Cardiac muscle cell (in vitro differentiated cells and primary cell): ENCODE measurements around the gene PIEZO2. TPM values are rescaled to one million over a fixed set of nuclear protein-coding genes. Genes with fewer than 3 reads are reported as not detected.

Experiments
- DNase-seq, 2 donors: peaks; one replicate each; pipeline versions ENCODE4 v3.0.0 to v3.0.0-alpha.2; 2010 to 2017; ENCODE audit warnings: low read depth in 1 of 2, low spot score in 1 of 2
- H3K27ac ChIP-seq: fragments of 200-600 bp; sonication (generic); 2 replicates; pipeline ENCODE4 v1.5.1; 2016
- H3K27me3 ChIP-seq: fragments of 200-600 bp; sonication (generic); 2 replicates; pipeline ENCODE4 v1.6.0; 2016; ENCODE audit warnings: control low read depth
- H3K36me3 ChIP-seq: fragments of 200-600 bp; sonication (generic); 2 replicates; pipeline ENCODE4 v1.5.1; 2016; ENCODE audit warnings: control low read depth
- H3K4me1 ChIP-seq: fragments of 200-600 bp; sonication (generic); 2 replicates; pipeline ENCODE4 v1.8.1; 2017; ENCODE audit warnings: low read depth, mild to moderate bottlenecking, mixed run types
- H3K4me3 ChIP-seq: fragments of 200-600 bp; sonication (generic); 2 replicates; pipeline ENCODE4 v1.5.1; 2016; ENCODE audit warnings: mild to moderate bottlenecking
- H3K9me3 ChIP-seq: fragments of 200-600 bp; sonication (generic); 2 replicates; pipeline ENCODE4 v1.5.1; 2017; ENCODE audit warnings: low read depth, mild to moderate bottlenecking, control low read depth
- polyA plus RNA-seq: library from polyadenylated mRNA; unstranded; fragments of >200 nt; fragmentation: Nextera tagmentation; extraction: Ambion mirVana; gene quantifications from 2 replicates; pipeline ENCODE4 v1.2.1, GENCODE V29; 2016
- total RNA-seq: library from RNA; depleted of rRNA; stranded (reverse); fragments of >200 nt; gene quantifications from 2 replicates; pipeline ENCODE4 v1.2.3, GENCODE V29; 2016
- TF ChIP-seq, protein P1 (sequence below): IDR thresholded peaks from 2 replicates; pipeline ENCODE4 v1.5.1; 2012; ENCODE audit warnings: low read depth, mild to moderate bottlenecking, low read length

PIEZO2 gene
- total and polyA plus RNA-seq, 2 experiments from 2014 or later, result 0.04 to 0.69 TPM

DNA sequence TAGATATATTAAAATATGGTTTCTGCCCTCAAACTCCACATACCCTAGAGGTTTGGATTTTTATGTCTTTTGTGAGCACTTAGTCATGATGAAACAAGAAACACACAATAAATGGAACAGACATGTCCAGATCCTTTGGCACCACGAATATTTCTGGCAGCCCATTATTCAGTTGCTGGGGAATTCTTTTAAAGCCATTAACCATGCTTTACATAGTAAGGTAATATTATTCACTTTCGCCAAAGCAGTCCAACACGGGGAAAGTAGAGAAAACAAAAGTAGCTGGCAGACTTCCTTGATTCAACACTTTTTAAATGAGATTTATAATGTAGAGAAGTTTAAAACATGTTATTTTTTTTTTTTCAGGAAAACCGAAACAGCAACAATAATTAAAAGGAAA lies 235.4 kb downstream of the PIEZO2 start:
- TF ChIP-seq, protein P1, sequence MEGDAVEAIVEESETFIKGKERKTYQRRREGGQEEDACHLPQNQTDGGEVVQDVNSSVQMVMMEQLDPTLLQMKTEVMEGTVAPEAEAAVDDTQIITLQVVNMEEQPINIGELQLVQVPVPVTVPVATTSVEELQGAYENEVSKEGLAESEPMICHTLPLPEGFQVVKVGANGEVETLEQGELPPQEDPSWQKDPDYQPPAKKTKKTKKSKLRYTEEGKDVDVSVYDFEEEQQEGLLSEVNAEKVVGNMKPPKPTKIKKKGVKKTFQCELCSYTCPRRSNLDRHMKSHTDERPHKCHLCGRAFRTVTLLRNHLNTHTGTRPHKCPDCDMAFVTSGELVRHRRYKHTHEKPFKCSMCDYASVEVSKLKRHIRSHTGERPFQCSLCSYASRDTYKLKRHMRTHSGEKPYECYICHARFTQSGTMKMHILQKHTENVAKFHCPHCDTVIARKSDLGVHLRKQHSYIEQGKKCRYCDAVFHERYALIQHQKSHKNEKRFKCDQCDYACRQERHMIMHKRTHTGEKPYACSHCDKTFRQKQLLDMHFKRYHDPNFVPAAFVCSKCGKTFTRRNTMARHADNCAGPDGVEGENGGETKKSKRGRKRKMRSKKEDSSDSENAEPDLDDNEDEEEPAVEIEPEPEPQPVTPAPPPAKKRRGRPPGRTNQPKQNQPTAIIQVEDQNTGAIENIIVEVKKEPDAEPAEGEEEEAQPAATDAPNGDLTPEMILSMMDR, result no peak
- Histone ChIP-seq H3K4me3 (no peak overlapping the region), H3K27me3 (no peaks in the 10 kb centered on the region), H3K36me3 (no peaks in the 10 kb centered on the region), H3K9me3 (no peaks in the 10 kb centered on the region), H3K4me1 (no peaks in the 10 kb centered on the region), H3K27ac (no peak overlapping the region)
- no peak for DNase-seq

DNA sequence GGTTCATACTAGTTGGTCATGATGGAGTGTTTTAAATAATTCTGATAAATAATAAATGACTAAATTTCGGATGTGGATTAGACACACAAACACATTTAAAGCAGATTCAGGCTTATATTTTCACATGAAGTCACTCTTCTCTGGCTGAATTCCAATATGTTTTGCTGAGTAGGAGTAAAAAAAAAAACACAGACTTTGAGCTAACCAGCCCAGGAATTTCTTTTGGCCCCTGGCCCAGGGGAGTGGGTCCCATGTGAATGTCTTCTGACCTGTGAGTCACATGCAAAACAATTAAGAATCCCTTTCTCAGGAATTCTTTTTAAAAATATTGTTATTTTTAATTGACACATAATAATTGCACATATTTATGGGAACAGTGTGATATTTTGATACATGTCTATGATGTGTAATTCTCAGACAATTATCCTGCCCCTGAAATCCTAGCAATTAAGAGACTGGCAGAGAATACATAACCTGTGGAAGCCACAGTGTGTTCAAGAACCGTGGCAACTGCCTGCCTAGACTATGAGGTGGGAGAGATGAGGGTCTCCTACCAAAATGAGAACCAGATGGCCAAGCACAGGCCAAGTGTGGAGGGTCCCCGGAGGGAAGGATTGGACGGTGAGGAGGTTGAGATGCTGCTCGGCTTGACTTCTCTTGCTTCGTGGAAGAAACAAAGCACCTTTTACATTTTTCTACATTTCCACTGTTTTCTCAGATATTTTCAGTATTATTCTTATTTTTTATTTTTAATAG lies 236.4 kb downstream of the PIEZO2 start:
- peak in 1 of 2 donors; percentile 91 for DNase-seq
- Histone ChIP-seq H3K27ac (no peak overlapping the region), H3K9me3 (no peaks in the 10 kb centered on the region), H3K36me3 (no peaks in the 10 kb centered on the region), H3K27me3 (no peaks in the 10 kb centered on the region), H3K4me1 (no peaks in the 10 kb centered on the region), H3K4me3 (no peak overlapping the region)
- TF ChIP-seq, protein P1, result no peak

DNA sequence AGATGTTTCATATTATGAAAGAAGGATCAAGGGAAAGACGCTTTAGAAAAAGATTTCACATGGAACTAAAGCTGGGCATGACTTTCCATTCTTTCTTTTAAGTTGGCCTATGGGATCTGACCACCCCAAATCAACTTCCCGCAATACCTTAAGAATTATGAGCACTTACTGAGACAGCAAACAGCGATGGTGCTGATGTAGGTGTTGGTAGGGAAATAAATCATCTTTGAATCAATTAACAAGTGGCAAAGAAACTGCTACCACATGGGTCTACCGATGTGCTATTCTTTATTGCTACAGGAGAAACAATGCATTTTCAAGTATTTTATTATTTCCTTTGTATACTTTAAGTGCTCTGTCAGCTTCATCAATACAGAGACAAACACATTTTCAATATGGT lies 239.6 kb downstream of the PIEZO2 start:
- Histone ChIP-seq H3K27me3 (no peaks in the 10 kb centered on the region), H3K9me3 (no peaks in the 10 kb centered on the region), H3K36me3 (no peaks in the 10 kb centered on the region), H3K27ac (no peak overlapping the region), H3K4me1 (no peaks in the 10 kb centered on the region), H3K4me3 (no peak overlapping the region)
- TF ChIP-seq, protein P1, result no peak
- no peak for DNase-seq

DNA sequence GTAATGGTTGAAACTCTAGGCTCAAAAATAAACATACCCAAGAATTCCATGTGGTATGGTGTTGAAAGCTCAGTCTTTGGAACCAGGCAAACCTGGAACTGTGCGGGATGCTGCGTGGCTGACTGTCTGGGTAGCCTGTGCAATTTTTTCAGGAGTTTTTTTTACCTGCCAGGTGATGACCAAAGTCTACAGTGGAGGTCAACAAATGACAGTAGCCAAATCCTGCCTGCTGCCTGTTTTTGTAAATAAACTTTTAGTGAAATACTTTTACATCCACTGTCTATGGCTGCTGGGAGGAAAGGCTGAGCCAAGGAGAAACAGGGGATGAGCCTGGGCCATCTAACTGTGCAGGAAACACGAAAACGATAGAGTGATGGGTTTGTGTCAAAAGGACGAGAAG lies 240.6 kb downstream of the PIEZO2 start:
- H3K27me3 ChIP-seq, result no peaks in the 10 kb centered on the region
- H3K4me1 ChIP-seq, result no peaks in the 10 kb centered on the region
- no peak overlapping the region for H3K4me3 ChIP-seq
- no peaks in the 10 kb centered on the region for H3K36me3 ChIP-seq
- TF ChIP-seq, protein P1, result no peak
- DNase-seq, result no peak
- no peak overlapping the region for H3K27ac ChIP-seq
- H3K9me3 ChIP-seq, result no peaks in the 10 kb centered on the region

DNA sequence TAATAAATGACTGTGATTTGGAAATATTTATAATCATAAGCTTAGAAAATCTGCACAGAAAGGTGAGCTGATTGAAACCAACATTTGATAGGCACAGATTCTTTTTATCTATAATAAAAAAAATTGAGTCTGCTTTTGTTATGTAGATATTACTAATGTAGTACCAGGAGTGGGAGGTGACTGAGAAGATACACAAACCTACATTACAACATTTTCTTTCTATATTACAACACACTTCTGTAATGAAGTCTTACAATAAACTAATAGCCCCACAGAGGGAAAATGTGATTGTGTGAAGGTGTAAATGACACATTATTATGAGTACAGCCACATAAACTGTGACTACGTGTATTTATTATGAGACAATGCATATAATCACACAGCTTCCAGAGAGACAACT lies 241.6 kb downstream of the PIEZO2 start:
- Histone ChIP-seq H3K27ac (no peak overlapping the region), H3K27me3 (no peaks in the 10 kb centered on the region), H3K9me3 (no peaks in the 10 kb centered on the region), H3K4me3 (no peak overlapping the region), H3K4me1 (no peaks in the 10 kb centered on the region), H3K36me3 (no peaks in the 10 kb centered on the region)
- DNase-seq, result peak in 1 of 2 donors; percentile 16
- TF ChIP-seq, protein P1, result no peak
